Tibial nerve (tissue), 3 donors: Measurements from ENCODE around the gene SFXN1.

Source experiments
- CTCF ChIP-seq, 5 experiments: fragments of 200-600 bp in 3 of 5; fragments of 450-650 bp in 2 of 5; sonication (generic) in 3 of 5; IDR thresholded peaks; one replicate each; pipeline ENCODE4 v1.5.1; 2016 to 2019; ENCODE audit warnings: antibody characterized with exemption in 5 of 5, mild to moderate bottlenecking in 3 of 5, moderate library complexity in 2 of 5
- POLR2A ChIP-seq, 2 donors: fragments of 450-650 bp; IDR thresholded peaks; one replicate each; pipeline ENCODE4 v1.6.1; 2017; ENCODE audit warnings: antibody characterized with exemption in 2 of 2, mild to moderate bottlenecking in 2 of 2, moderate library complexity in 2 of 2

- TF ChIP-seq CTCF (IDR thresholded peaks at IDR 0.05), result no peak
- TF ChIP-seq POLR2A (IDR thresholded peaks at IDR 0.05), result no peak
Observed at GRCh38 chr5:175576591-175576990, 98.2 kb downstream of the SFXN1 start.
